SU-DHL-6 (cell line): Measurements from ENCODE around the gene SNX1.
A peak's percentile ranks its signal among the peaks of the same experiment; 100 is the strongest.

ENCODE experiments used
- H2AFZ ChIP-seq: fragments of 200-600 bp; sonication (generic); 2 replicates; pipeline ENCODE4 v1.6.1; 2014; ENCODE audit warnings: low read depth, mild to moderate bottlenecking, moderate library complexity, mixed read lengths, antibody characterized with exemption, low read length; ENCODE audit not compliant: severe bottlenecking
- H3F3A ChIP-seq: fragments of 200-600 bp; shearing (Covaris generic); 2 replicates; pipeline ENCODE4 v1.6.0; 2016; ENCODE audit warnings: antibody characterized with exemption, mild to moderate bottlenecking; ENCODE audit not compliant: insufficient read depth
- H3K27ac ChIP-seq: fragments of 200-600 bp; sonication (generic); 2 replicates; pipeline ENCODE4 v1.5.1; 2016; ENCODE audit warnings: low read depth, mild to moderate bottlenecking, low read length, moderate library complexity, mixed read lengths
- H3K27me3 ChIP-seq: fragments of 200-600 bp; sonication (generic), shearing (Covaris generic); 2 replicates; pipeline ENCODE4 v1.6.0; 2014; ENCODE audit warnings: mild to moderate bottlenecking, low read length
- H3K36me3 ChIP-seq: fragments of 200-600 bp; sonication (generic); 2 replicates; pipeline ENCODE4 v1.6.1; 2014; ENCODE audit warnings: mild to moderate bottlenecking, low read length, mixed read lengths
- H3K4me2 ChIP-seq: fragments of 300-600, 200-600 bp; shearing (Covaris generic), sonication (generic); 2 replicates; pipeline ENCODE4 v1.6.0; 2014; ENCODE audit warnings: low read length, low read depth, mild to moderate bottlenecking; ENCODE audit not compliant: poor library complexity, severe bottlenecking
- H3K4me3 ChIP-seq: fragments of 200-600 bp; sonication (generic); 2 replicates; pipeline ENCODE4 v1.5.1; 2014; ENCODE audit warnings: antibody characterized with exemption, low read length, mild to moderate bottlenecking, mixed read lengths; ENCODE audit not compliant: insufficient read depth, poor library complexity, severe bottlenecking
- H3K79me2 ChIP-seq: fragments of 200-600 bp; sonication (generic); 2 replicates; pipeline ENCODE4 v1.6.1; 2014; ENCODE audit warnings: mild to moderate bottlenecking, low read length, moderate library complexity; ENCODE audit not compliant: insufficient read depth
- H3K9ac ChIP-seq: fragments of 200-600 bp; sonication (generic); 2 replicates; pipeline ENCODE4 v1.7.0; 2014; ENCODE audit warnings: mild to moderate bottlenecking, low read length
- H3K9me2 ChIP-seq: fragments of 200-600 bp; sonication (generic); replicated peaks from 2 replicates; pipeline ENCODE4 v1.6.1; 2014; ENCODE audit warnings: low read length; ENCODE audit not compliant: insufficient read depth
- H3K9me3 ChIP-seq: fragments of 200-600 bp; sonication (generic); 2 replicates; pipeline ENCODE4 v1.6.1; 2014; ENCODE audit warnings: low read length, mixed read lengths; ENCODE audit not compliant: insufficient read depth
- H4K20me1 ChIP-seq: fragments of 200-600 bp; sonication (generic); 2 replicates; pipeline ENCODE4 v1.6.1; 2014; ENCODE audit warnings: low read depth, mild to moderate bottlenecking, antibody characterized with exemption, low read length, moderate library complexity, mixed read lengths
- EZH2phosphoT487 ChIP-seq: fragments of 200-600 bp; sonication (generic), shearing (Covaris generic); conservative IDR thresholded peaks from 2 replicates; pipeline ENCODE4 v1.6.1; 2018; ENCODE audit warnings: mild to moderate bottlenecking, antibody characterized with exemption, low read length, moderate library complexity, mixed read lengths
- TF ChIP-seq, protein P1 (sequence below): fragments of 200-600 bp; sonication (generic); IDR thresholded peaks from one replicate; pipeline ENCODE4 v1.5.1; 2017; ENCODE audit warnings: antibody characterized with exemption, mild to moderate bottlenecking, low read length, moderate library complexity; ENCODE audit not compliant: insufficient read depth, poor library complexity, severe bottlenecking

SNX1 gene, protein sequence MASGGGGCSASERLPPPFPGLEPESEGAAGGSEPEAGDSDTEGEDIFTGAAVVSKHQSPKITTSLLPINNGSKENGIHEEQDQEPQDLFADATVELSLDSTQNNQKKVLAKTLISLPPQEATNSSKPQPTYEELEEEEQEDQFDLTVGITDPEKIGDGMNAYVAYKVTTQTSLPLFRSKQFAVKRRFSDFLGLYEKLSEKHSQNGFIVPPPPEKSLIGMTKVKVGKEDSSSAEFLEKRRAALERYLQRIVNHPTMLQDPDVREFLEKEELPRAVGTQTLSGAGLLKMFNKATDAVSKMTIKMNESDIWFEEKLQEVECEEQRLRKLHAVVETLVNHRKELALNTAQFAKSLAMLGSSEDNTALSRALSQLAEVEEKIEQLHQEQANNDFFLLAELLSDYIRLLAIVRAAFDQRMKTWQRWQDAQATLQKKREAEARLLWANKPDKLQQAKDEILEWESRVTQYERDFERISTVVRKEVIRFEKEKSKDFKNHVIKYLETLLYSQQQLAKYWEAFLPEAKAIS

DNA sequence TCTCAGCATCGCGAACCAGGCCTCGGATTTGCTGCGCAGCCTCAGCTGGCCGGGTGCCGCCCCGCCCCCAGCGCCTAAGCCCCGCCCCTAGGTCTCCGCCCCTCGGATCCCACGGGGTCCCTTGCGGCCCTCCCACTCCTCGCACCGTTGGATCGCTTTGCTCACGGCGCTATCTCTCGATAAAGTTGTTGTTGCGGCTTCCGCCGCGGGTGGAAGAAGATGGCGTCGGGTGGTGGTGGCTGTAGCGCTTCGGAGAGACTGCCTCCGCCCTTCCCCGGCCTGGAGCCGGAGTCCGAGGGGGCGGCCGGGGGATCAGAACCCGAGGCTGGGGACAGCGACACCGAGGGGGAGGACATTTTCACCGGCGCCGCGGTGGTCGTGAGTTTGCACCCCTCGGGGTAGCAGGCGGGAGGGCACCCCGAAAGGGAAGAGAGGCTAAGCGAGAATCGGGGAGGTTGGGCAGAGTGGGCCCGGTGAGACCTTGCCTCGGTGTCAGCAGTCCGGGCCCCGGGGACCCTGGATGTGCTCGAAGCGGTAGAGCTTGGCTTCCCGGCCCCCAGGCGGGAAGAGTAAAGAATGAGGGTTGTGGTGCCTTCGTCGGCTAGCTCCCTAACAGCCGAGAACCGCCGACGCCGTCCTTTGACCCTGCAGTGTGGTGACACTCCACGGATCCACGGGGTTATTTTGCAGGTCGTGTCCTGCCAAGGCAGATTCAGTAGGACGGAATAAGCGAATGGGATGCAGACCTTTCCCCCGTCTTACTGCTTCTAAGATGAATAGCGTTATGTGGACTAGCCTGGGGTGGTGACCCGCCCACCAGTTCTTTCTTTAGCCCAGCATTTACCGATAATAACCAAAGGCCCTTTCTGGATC lies at the start of gene SNX1:
Gene SNX1, plus strand, starts transcription at position 188 of the 873 bp plus-strand sequence. Its CDS starts 32 bp downstream, at position 220.
- TF ChIP-seq EZH2phosphoT487: no peak
- TF ChIP-seq, protein P1, sequence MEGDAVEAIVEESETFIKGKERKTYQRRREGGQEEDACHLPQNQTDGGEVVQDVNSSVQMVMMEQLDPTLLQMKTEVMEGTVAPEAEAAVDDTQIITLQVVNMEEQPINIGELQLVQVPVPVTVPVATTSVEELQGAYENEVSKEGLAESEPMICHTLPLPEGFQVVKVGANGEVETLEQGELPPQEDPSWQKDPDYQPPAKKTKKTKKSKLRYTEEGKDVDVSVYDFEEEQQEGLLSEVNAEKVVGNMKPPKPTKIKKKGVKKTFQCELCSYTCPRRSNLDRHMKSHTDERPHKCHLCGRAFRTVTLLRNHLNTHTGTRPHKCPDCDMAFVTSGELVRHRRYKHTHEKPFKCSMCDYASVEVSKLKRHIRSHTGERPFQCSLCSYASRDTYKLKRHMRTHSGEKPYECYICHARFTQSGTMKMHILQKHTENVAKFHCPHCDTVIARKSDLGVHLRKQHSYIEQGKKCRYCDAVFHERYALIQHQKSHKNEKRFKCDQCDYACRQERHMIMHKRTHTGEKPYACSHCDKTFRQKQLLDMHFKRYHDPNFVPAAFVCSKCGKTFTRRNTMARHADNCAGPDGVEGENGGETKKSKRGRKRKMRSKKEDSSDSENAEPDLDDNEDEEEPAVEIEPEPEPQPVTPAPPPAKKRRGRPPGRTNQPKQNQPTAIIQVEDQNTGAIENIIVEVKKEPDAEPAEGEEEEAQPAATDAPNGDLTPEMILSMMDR: no peak
- no peaks in the 10 kb centered on the region for H3K9me2 ChIP-seq
- no peaks in the 10 kb centered on the region for H3K36me3 ChIP-seq
- H3F3A ChIP-seq: peaks cover 13% of the 10 kb centered on the region
- peak within 1 kb of the TSS; percentile 92 for H3K4me2 ChIP-seq
- peak within 1 kb of the TSS; percentile 93 for H3K4me3 ChIP-seq
- no peaks in the 10 kb centered on the region; the same call in 1 of the 2 replicates for H4K20me1 ChIP-seq
- H3K79me2 ChIP-seq: peaks cover 77% of the 10 kb centered on the region
- no peaks in the 10 kb centered on the region for H3K27me3 ChIP-seq
- H3K9me3 ChIP-seq: no peaks in the 10 kb centered on the region
- peak within 1 kb of the TSS; percentile 82 for H3K27ac ChIP-seq
- H3K9ac ChIP-seq: peak within 1 kb of the TSS; percentile 87
- peak within 1 kb of the TSS; percentile 55 for H2AFZ ChIP-seq

DNA sequence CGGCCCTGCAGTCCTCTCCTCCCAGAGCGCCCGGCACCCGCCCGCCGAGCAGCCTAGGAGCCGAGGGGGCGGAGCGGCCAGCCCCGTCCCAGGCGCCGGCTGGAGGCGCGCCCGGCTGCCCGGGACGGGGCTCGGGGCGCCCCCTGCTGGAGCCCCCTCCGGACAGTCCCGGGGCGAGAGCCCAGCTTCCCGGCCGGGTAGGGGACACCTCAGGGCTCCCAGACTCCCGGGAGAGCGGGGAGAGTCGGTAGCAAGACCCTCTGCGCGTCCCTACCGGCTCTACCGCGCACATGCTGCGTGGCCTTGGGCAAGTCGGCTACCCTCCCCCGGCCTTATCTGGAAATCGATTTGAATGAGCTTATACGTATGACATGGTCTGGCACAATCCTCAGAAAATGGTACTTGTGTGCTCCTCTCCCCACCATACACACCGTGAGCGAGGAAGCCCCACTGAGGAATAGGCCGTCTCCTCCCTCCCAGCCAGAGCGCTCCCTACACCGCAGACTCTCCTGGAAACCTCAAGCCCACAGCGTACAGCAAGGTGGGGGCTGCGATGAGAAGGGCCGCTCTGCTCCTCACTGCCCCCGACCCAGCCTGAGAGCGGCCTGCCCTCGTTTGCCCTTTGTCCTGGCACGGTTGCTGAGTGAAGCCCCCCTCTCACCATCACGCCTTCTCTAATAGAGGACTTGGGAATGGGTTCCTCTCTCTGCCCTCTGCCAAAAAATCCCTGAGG lies 49.2 kb upstream of the SNX1 start, which contains the start of gene DAPK2:
Gene DAPK2, minus strand, starts transcription at position 65 of the 733 bp plus-strand sequence. CDS start 6,224 bp downstream, outside the sequence.
- Histone ChIP-seq H2AFZ (peak within 1 kb of the TSS; percentile 27), H4K20me1 (no peaks in the 10 kb centered on the region), H3K36me3 (no peaks in the 10 kb centered on the region)

More for the DNA sequence above, 49.2 kb upstream of the SNX1 start, which contains the start of gene DAPK2:
- H3F3A ChIP-seq: no peaks in the 10 kb centered on the region
- H3K4me2 ChIP-seq: peak within 1 kb of the TSS; percentile 57
- no peaks in the 10 kb centered on the region for H3K9me2 ChIP-seq
- peak within 1 kb of the TSS; percentile 40; the same call in 1 of the 2 replicates for H3K9ac ChIP-seq
- no peak within 1 kb of the TSS for H3K27ac ChIP-seq
- H3K27me3 ChIP-seq: no peaks in the 10 kb centered on the region
- no peaks in the 10 kb centered on the region for H3K79me2 ChIP-seq
- TF ChIP-seq, protein P1: peak; percentile 66
- TF ChIP-seq EZH2phosphoT487: no peak
- no peaks in the 10 kb centered on the region for H3K9me3 ChIP-seq
- H3K4me3 ChIP-seq: peak within 1 kb of the TSS; percentile 43
